ENCODE measurements around the gene MCC.

- TF ChIP-seq CTCF (IDR thresholded peaks at IDR 0.05; ENCODE audit: insufficient read depth, low read length, poor library complexity, severe bottlenecking) (no peak), EZH2phosphoT487 (conservative IDR thresholded peaks at IDR 0.05; ENCODE audit: low read length) (no peak)
Measured at GRCh38 chr5:113020461-113021273, 467.6 kb downstream of the MCC start.
